Neutrophil (primary cell): Measurements from ENCODE around the gene HTD2.
A peak's percentile ranks its signal among the peaks of the same experiment; 100 is the strongest.

Source experiments
- H3K27ac ChIP-seq: fragments of 200-600 bp; sonication (generic); 2 replicates; pipeline ENCODE4 v1.5.1; 2016; ENCODE audit warnings: mild to moderate bottlenecking, moderate library complexity
- H3K27me3 ChIP-seq: fragments of 200-600 bp; sonication (generic); 2 replicates; pipeline ENCODE4 v1.6.0; 2016; ENCODE audit warnings: mild to moderate bottlenecking
- H3K36me3 ChIP-seq: fragments of 200-600 bp; sonication (generic); 2 replicates; pipeline ENCODE4 v1.5.1; 2017
- H3K4me1 ChIP-seq, 2 experiments: fragments of 200-600 bp in 1 of 2; sonication (generic) in 1 of 2; 1 replicate in 1 of 2; 2 replicates in 1 of 2; pipeline versions ENCODE4 v1.5.1 to v1.6.1; 2013 to 2016; ENCODE audit warnings: low read depth in 1 of 2, low read length in 1 of 2, mild to moderate bottlenecking in 1 of 2, moderate library complexity in 1 of 2; ENCODE audit not compliant: control insufficient read depth in 1 of 2, insufficient read depth in 1 of 2
- H3K4me3 ChIP-seq, 2 experiments: fragments of 200-600 bp in 1 of 2; sonication (generic) in 1 of 2; 1 replicate in 1 of 2; 2 replicates in 1 of 2; pipeline ENCODE4 v1.5.1; 2013 to 2016; ENCODE audit warnings: low read depth in 1 of 2, low read length in 1 of 2, mild to moderate bottlenecking in 1 of 2, moderate library complexity in 1 of 2
- H3K9me3 ChIP-seq: fragments of 200-600 bp; sonication (generic); 2 replicates; pipeline ENCODE4 v1.5.1; 2016
- TF ChIP-seq, protein P1 (sequence below): fragments of 200-600 bp; sonication (generic); IDR thresholded peaks from 2 replicates; pipeline ENCODE4 v1.5.1; 2016; ENCODE audit warnings: antibody characterized with exemption

Gene HTD2

GRCh38 chr3:58345457-58345856 is 39.1 kb downstream of the HTD2 start:
- Histone ChIP-seq H3K36me3 (peaks cover 17% of the 10 kb centered on the region), H3K4me3 (no peak overlapping the region), H3K4me1 (peaks cover 36 to 38% of the 10 kb centered on the region in 2 experiments), H3K27me3 (no peaks in the 10 kb centered on the region), H3K27ac (peak overlapping the region; percentile 54), H3K9me3 (no peaks in the 10 kb centered on the region)
- TF ChIP-seq, protein P1, sequence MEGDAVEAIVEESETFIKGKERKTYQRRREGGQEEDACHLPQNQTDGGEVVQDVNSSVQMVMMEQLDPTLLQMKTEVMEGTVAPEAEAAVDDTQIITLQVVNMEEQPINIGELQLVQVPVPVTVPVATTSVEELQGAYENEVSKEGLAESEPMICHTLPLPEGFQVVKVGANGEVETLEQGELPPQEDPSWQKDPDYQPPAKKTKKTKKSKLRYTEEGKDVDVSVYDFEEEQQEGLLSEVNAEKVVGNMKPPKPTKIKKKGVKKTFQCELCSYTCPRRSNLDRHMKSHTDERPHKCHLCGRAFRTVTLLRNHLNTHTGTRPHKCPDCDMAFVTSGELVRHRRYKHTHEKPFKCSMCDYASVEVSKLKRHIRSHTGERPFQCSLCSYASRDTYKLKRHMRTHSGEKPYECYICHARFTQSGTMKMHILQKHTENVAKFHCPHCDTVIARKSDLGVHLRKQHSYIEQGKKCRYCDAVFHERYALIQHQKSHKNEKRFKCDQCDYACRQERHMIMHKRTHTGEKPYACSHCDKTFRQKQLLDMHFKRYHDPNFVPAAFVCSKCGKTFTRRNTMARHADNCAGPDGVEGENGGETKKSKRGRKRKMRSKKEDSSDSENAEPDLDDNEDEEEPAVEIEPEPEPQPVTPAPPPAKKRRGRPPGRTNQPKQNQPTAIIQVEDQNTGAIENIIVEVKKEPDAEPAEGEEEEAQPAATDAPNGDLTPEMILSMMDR = no peak

DNA sequence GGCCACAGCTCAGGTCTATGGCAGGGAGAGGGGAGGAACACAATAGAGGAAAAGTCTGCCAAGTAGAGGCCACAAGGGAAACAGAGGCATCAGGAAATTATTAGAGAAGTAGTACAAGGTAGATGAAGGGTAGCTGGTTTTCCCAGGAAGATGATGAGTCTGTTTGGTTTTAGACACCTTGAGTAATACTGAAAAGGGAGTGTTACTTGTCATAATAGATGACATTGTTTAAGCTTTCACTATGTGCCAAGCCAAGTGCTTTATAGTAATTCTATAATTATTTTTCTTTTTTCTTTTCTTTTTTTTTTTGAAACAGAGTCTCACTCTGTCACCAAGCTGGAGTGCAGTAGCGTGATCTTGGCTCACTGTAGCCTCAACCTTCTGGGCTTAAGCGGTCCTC is 40.0 kb downstream of the HTD2 start:
- TF ChIP-seq, protein P1 = no peak
- no peaks in the 10 kb centered on the region for H3K27me3 ChIP-seq

DNA sequence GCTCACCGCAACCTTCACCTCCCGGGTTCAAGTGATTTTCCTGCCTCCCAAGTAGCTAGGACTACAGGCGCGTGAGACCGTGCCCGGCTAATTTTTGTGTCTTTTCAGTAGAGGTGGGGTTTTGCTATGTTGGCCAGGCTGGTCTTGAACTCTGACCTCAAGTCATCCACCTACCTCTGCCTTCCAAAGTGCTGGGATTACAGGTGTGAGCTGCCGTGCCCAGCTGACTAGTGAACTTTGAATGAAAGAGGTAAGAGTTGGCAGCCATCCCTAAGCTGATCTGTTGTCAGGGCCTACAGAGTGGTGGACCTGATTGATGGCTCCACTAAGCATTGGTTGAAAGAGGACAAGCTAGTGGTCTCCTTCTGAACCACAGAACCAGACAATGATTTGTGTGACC is 41.7 kb downstream of the HTD2 start:
- H3K9me3 ChIP-seq = no peaks in the 10 kb centered on the region
- peak overlapping the region; percentile 94 for H3K27ac ChIP-seq
- H3K36me3 ChIP-seq = peaks cover 8% of the 10 kb centered on the region
- peaks cover 62 to 64% of the 10 kb centered on the region in 2 experiments for H3K4me1 ChIP-seq
- TF ChIP-seq, protein P1 = no peak
- no peaks in the 10 kb centered on the region for H3K27me3 ChIP-seq
- H3K4me3 ChIP-seq = no peak overlapping the region

More for the DNA sequence above, 40.0 kb downstream of the HTD2 start:
- peaks cover 46 to 48% of the 10 kb centered on the region in 2 experiments for H3K4me1 ChIP-seq
- no peak overlapping the region for H3K4me3 ChIP-seq
- H3K36me3 ChIP-seq = peaks cover 14% of the 10 kb centered on the region
- H3K27ac ChIP-seq = peak overlapping the region; percentile 54
- no peaks in the 10 kb centered on the region for H3K9me3 ChIP-seq

DNA sequence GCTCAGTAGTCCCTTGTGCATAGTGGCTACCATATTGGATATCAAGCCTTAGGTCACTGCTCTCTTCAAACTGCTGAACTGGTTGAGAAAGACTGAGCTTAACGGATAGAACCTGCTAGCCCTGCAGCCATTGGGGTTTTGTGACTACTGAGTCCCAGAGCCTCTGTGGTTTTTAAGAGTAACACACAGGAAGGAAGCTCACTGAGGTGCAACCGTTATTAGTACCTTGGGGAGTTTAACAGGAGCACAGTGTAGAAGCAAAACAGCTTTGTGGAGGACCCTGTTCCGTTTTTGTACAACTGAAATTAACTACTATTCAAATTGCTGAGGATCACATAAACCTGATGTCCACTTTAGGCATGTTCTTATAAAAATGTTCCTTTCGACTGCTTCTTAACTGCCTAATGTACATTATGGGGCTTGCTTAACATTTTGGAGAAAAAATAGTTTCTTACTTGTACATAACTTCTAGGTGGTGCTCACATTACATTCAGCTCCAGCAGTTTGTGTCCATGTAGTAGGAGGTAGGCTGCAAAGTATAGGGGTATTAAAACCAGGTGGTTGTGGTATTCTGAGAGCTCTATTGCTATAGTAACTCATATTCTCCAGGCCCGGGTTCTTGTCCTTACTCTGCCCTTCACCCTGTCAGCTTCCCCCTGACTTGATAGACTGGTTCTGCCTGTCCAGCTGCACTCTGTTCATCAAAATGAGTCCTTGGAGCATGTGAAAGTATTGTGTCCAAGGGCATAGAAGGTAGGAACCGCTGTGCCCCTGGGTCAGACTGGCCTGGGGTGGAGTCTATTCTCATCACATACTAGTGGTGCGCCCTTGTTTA is 43.7 kb downstream of the HTD2 start:
- Histone ChIP-seq H3K4me1 (peaks cover 80 to 82% of the 10 kb centered on the region in 2 experiments), H3K27me3 (no peaks in the 10 kb centered on the region), H3K9me3 (no peaks in the 10 kb centered on the region), H3K36me3 (no peaks in the 10 kb centered on the region), H3K4me3 (peak overlapping the region; percentile 24 to 49), H3K27ac (peak overlapping the region; percentile 94)
- TF ChIP-seq, protein P1 = no peak

DNA sequence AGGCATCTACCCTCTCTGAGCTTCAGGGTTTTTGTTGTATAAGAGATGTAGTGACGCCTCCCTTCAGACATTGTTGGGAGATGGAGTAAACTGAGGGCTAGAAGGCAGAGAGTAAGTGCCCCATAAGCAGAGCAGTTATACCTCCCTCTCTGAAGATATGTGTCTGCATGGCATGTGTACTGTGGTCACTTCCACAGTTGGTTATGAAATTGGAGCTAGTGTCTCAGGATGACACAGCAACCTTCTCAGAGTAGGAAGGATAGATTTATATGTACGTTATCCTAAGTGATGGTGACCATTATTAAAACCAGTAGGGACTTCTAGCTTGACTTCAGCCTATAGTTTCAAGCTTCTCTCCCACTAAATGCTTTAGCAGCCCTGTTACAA is 44.3 kb downstream of the HTD2 start:
- no peaks in the 10 kb centered on the region for H3K27me3 ChIP-seq
- H3K27ac ChIP-seq = peak overlapping the region; percentile 94
- peak overlapping the region; percentile 24 to 49 for H3K4me3 ChIP-seq
- no peaks in the 10 kb centered on the region for H3K36me3 ChIP-seq
- peaks cover 81 to 85% of the 10 kb centered on the region in 2 experiments for H3K4me1 ChIP-seq
- TF ChIP-seq, protein P1 = no peak
- H3K9me3 ChIP-seq = no peaks in the 10 kb centered on the region
